ENCODE results near the gene RDX. TPM values are rescaled to one million over a fixed set of nuclear protein-coding genes. Genes with fewer than 3 reads are reported as not detected.

The RDX gene
- total RNA-seq, 1 experiment from 2014 or later, result 86.6 TPM

- WGBS (ENCODE audit: extremely low coverage, insufficient read length, low lambda C conversion rate), result no CpG with 5 or more reads among the region's 3 CpGs
- Histone ChIP-seq H3K56ac (ENCODE audit: insufficient read length, low read depth, low read length) (no peak overlapping the region), H3T11ph (ENCODE audit: low read length) (no peak overlapping the region), H2BK20ac (ENCODE audit: low read depth, low read length, poor library complexity, severe bottlenecking) (no peak overlapping the region), H4K8ac (replicated peaks; ENCODE audit: insufficient read length, low read depth, low read length) (no peak overlapping the region), H4K5ac (ENCODE audit: insufficient read length, low read depth, low read length) (no peak overlapping the region), H3K14ac (ENCODE audit: insufficient read depth, low read length) (no peak overlapping the region), H4K91ac (ENCODE audit: insufficient read length, low read depth, low read length) (no peak overlapping the region), H3K4ac (ENCODE audit: low read depth, low read length) (no peak overlapping the region), H3K79me2 (ENCODE audit: insufficient read depth, low read length) (no peaks in the 10 kb centered on the region), H3K4me2 (ENCODE audit: insufficient read depth, insufficient read length, low read length) (no peak overlapping the region), H2AFZ (ENCODE audit: low read length) (no peak overlapping the region), H3K9ac (ENCODE audit: extremely low read depth, insufficient read length, low read length) (no peak overlapping the region), H2BK12ac (ENCODE audit: insufficient read length, low read depth, low read length) (no peak overlapping the region), H3K23me2 (ENCODE audit: insufficient read length, low read depth, low read length, poor library complexity, severe bottlenecking) (no peaks in the 10 kb centered on the region), H2BK5ac (ENCODE audit: insufficient read length, low read length) (no peak overlapping the region), H3K18ac (ENCODE audit: insufficient read length, low read depth, low read length) (no peak overlapping the region), H3K23ac (ENCODE audit: insufficient read length, low read depth, low read length) (no peak overlapping the region), H3K27ac (ENCODE audit: insufficient read length, low read depth, low read length) (no peak overlapping the region), H2BK15ac (ENCODE audit: low read depth, low read length) (no peak overlapping the region), H3K79me1 (ENCODE audit: insufficient read depth, low read depth, low read length, poor library complexity, severe bottlenecking) (no peaks in the 10 kb centered on the region), H3K27me3 (ENCODE audit: insufficient read depth, low read length) (no peaks in the 10 kb centered on the region), H4K20me1 (ENCODE audit: control insufficient read depth, insufficient read depth, insufficient read length) (no peaks in the 10 kb centered on the region), H3K9me3 (ENCODE audit: control insufficient read depth, low read depth, low read length) (no peaks in the 10 kb centered on the region), H2AK5ac (ENCODE audit: insufficient read length, low read length) (no peak overlapping the region), H2BK120ac (ENCODE audit: low read depth, low read length, poor library complexity, severe bottlenecking) (no peak overlapping the region), H3K4me1 (ENCODE audit: insufficient read depth, low read length) (no peaks in the 10 kb centered on the region)
- Mint-ChIP-seq H3K9me3 (no peaks in the 10 kb centered on the region; a peak in 1 of 5 replicates), H3K27ac (no peak overlapping the region), H3K27me3 (ENCODE audit: low read depth) (no peaks in the 10 kb centered on the region; the same call in 1 of the 2 replicates), H3K36me3 (ENCODE audit: insufficient read depth in 1 of 3, low read depth in 3 of 3) (no peaks in the 10 kb centered on the region), H3K4me1 (peaks cover 5 to 7% of the 10 kb centered on the region in 2 experiments; a peak in 3 of 4 replicates), H3K4me3 (no peak overlapping the region)
- DNase-seq, result no peak
- TF ChIP-seq, protein P1, sequence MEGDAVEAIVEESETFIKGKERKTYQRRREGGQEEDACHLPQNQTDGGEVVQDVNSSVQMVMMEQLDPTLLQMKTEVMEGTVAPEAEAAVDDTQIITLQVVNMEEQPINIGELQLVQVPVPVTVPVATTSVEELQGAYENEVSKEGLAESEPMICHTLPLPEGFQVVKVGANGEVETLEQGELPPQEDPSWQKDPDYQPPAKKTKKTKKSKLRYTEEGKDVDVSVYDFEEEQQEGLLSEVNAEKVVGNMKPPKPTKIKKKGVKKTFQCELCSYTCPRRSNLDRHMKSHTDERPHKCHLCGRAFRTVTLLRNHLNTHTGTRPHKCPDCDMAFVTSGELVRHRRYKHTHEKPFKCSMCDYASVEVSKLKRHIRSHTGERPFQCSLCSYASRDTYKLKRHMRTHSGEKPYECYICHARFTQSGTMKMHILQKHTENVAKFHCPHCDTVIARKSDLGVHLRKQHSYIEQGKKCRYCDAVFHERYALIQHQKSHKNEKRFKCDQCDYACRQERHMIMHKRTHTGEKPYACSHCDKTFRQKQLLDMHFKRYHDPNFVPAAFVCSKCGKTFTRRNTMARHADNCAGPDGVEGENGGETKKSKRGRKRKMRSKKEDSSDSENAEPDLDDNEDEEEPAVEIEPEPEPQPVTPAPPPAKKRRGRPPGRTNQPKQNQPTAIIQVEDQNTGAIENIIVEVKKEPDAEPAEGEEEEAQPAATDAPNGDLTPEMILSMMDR (conservative IDR thresholded peaks at IDR 0.05), result no peak
Observed at GRCh38 chr11:110345743-110346142, 49.3 kb upstream of the RDX start.

Data from H9 (cell line).